Head of caudate nucleus (tissue), 42 donors: ENCODE data around the gene PCNA.

Experiments used
- DNase-seq, 42 donors: peaks; one replicate each; pipeline versions ENCODE4 v3.0.0 to v3.0.0-alpha.2; 2020 to 2021; ENCODE audit warnings: mixed read lengths in 7 of 42
- intact Hi-C: fragments of 100-400 bp; cut with DNase I; formaldehyde crosslinking; loops from one replicate; pipeline ENCODE4 v1.15.0; 2022

Gene PCNA

DNA sequence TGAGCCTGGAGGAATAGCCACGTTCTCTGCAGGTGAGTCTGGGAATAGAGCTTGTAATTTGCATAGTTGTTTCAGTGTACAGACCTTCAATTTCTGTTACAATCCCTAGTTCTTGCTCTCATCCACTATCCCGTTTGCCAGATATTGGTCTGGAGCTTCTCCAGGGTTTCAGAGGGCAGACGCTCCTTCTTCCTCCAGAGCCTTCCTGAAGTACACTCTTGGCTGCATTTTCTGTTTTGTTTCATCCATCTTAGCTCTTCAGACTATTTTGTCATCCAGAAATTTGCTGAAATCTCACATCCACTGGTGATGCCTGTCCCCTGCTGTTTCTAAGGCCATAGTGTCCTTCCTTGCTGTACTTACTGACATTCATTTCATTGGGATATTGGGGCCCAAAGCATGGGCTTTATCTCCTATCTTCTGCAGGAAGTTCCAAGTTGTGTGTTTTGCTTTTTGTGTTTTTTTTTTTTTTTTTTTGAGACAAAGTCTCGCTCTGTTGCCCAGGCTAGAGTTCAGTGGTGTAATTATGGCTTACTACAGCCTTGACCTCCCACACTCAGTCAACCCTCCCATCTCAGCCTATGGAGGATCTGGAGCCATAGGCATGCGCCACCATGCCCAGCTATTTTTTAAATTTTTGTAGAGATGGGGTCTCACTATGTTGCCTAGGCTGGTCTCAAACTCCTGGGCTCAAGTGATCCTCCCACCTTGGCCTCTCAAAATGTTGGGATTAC lies 25.8 kb upstream of the PCNA start:
- DNase-seq: no peak
- intact Hi-C loops: no loop called here

- DNase-seq: no peak
- intact Hi-C loops: no loop called here
Measured at GRCh38 chr20:5143851-5144250, 24.1 kb upstream of the PCNA start.

DNA sequence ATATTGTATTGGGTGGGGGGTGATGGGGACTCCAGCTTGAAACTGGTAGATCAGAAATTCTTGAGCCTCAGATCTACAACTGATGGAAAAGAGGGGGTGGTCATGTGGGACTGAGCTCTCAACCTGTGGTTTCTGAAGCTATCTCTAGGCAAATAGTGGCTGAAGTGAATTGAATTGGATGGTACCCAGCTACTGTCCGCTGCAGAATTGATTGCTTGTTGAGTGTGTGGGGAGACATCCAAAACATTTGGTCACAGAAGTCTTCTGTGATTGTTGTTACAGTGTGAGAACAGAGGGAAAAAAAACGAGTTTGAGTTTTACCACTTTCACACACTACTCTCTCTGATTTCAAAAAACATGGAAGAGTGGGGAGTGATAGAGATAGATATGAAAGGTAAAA lies 21.9 kb upstream of the PCNA start:
- peak in 29 of 42 donors; percentile 24 to 77 (median 46) for DNase-seq
- intact Hi-C loops: no loop called here

DNA sequence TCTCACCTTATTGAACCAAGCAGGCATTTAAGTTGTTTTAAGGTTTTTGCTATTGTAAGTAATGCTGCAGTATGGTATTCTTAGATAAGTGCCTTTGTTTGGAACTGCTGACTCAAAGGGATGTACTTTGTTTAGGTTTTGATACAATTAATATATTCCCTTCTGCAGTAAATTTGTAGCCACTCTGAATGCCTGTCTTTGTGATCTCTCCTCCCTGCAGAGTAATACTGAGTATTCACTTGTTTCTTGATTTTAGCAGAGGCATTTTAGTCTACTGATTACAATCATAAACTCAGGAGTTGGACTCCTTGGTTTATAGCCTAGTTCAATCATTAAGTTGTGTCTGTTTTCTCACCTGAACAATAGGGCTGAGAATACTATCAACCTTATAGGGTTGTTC lies 20.4 kb upstream of the PCNA start:
- no peak for DNase-seq
- intact Hi-C loops: no loop called here

- DNase-seq: no peak
- intact Hi-C loops: no loop called here
Measured at GRCh38 chr20:5136096-5136495, 16.3 kb upstream of the PCNA start.

DNA sequence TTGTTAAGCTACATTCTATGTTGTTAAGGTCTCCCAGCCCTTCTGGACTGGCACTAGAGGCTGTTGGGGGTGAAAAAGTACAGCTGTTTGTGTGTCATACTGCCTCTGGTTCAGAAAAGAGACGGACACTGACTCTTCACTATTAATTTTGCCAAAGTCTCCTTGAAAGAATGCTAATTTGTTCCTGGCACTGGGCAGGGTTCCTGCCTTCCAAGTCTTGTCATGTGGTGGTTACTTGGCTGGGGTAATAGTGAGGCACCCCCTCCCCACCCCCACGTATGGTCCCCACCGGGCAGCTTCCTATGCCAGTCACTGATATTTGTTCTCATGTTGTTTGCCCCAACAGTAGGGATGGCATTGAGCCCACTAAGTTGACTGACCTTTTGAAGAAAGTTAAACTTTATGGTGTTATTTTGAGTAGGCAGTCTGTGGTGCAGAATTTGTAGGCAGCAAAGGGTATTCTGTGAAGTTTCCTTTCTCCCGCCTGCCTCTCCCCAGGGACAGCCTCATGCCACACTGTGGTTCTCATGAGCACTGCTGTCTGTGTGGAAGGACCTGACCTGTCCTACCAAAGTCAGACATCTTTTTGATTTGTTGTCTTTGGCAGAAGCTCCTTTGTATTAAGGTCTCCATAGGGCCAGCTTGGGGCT lies 15.7 kb upstream of the PCNA start:
- intact Hi-C loops: no loop called here
- peak in 32 of 42 donors; percentile 10 to 84 (median 48) for DNase-seq

DNA sequence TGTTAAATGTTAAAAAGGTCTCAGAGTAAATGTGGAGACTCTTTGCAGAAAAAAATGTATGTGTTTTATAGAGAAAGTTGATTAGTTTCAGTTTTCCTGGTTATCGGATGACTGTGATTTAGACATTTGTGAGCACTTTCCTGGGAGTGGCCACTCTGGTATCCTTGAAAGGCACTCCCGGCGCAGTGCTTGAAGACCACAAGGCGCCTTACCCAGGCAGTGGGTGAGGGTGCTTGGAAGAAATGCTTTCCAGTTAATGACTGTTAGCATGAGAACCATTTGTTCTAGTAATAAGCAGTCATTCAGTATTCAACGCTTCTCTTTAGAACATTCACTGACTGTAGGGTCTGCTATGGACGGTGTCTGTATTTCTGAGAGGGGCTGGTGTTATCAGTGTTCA lies 14.2 kb upstream of the PCNA start:
- peak in 1 of 42 donors; percentile 39 for DNase-seq
- intact Hi-C loops: no loop called here

DNA sequence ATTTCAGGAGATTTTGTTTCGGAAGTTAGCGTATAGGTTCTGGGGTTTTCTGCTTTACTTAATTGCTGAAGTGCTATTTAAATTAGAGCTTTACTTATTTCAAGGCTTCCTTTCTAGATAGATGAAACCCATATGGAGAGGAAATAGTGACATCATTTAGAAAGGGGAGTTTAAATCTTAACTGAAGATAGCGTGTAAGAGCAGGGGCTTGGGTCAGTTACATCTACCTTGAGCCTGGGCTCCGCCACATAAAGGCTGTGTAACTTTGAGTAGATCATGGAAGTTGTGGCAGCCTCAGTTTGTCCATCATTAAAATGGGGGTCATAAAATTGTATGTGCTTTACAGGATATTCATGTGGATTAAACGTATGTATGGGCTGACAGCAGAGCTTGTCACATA lies 11.7 kb upstream of the PCNA start:
- intact Hi-C loops: no loop called here
- DNase-seq: no peak

GRCh38 chr20:5128886-5129285 lies 9.1 kb upstream of the PCNA start:
- intact Hi-C loops: no loop called here
- DNase-seq: peak in 1 of 42 donors; percentile 37

DNA sequence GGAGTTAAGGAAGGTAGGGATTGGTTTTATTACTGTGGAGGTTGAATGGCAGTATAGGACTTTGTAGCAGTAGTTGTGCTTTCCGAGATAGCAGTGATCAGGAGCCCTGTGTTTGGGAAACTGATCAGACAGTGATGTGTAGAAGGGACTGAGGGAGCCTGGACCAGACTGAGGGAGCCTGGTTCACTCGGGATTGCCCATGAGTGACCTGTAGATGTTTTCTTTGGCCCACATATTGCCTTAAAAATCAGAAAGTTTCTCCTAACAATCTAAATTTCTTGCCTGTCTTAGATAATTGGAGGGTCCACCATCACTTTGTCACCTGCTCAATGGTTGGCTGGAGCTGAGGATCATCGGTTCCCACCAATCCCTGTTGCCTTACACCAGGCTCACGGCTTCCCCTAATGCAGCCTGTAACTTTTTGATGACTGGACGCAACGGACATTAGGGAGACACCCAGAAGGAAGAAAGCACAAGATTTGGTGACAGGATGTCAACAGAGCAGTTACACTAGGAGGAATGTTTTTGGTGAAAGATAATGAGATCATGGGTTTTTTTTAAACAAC lies 8.2 kb upstream of the PCNA start:
- peak in 1 of 42 donors; percentile 42 for DNase-seq
- intact Hi-C loops: no loop called here

DNA sequence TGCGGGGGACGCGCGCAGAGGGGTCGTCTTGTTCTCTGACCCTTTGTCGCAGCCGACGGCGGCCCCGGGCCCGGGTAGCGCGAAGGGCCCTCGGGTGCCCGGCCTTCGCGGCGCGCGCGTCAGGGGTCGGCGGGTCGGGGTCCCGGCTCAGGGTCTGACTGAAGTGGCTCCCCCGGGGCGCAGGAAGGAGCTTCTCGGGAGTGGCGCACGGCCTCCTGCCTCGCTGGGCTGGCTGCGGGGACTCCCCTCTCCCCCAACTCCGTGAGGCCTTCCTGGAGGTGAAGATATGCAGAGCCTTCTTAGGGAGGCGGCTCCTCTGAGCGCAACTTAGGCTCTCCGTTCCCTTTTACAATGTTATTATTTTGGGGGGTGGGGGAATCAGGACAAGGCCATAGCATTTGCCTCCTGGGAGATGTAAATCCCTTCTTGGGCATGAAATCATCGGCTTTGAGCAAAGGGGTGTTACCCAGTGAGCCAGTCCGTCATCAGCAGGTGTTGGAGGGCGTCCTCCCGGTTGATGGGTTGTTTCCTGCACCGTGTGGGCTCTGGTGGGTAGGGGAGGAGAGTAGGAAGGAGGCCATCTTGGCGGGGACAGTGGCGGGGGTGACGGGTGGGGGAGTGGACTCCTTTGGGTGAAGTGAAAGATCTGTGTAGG lies 7.6 kb upstream of the PCNA start:
- intact Hi-C loops: no loop called here
- peak in 37 of 42 donors; percentile 16 to 76 (median 52) for DNase-seq

DNA sequence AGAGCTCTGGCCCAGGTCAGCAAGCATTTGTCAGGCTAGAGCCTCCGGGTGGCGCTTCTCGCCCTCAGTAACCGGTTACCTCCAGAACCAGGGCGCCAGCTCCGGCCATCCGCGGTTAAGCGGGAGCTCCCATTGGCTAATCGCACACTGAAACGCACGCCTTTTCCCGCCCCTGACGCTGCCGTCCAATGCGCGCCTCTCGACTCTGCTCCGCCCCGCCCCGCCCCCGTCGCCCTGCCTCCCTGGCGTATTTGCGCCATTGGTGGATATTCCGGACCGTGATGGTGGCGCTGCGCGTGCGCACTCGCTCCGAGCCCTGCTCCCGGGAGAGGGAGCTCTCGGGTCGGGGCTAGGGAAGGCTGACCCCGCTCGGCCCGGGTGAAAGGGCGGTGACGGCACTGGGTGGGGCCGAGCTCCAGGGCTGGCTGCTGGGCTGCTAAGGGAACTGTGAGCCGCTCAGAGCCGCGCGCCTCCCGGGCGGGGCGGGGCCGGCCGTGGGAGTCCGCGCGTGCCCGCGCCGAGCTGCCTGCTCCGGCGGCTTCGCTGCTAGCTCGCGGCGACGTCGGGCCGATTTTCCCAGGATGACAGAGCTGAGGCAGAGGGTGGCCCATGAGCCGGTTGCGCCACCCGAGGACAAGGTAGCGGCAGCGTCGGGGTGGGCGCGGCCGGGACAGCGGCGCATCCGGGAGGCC lies 6.9 kb upstream of the PCNA start, which contains the start of gene CDS2:
Gene CDS2, plus strand, starts transcription at position 497 of the 692 bp plus-strand sequence. Its CDS starts 85 bp downstream, at position 582.
- DNase-seq: peak; percentile 99 to 100 (median 100)
- intact Hi-C loops: loop anchor here (1.0 kb wide), 1 partner anchor 66 kb away; no protein-coding TSS in a partner anchor

- intact Hi-C loops: no loop called here
- DNase-seq: no peak
Measured at GRCh38 chr20:5122873-5123260, 3.1 kb upstream of the PCNA start.

- no peak for DNase-seq
- intact Hi-C loops: no loop called here
Measured at GRCh38 chr20:5120185-5120476, 373 bp upstream of the PCNA start.

DNA sequence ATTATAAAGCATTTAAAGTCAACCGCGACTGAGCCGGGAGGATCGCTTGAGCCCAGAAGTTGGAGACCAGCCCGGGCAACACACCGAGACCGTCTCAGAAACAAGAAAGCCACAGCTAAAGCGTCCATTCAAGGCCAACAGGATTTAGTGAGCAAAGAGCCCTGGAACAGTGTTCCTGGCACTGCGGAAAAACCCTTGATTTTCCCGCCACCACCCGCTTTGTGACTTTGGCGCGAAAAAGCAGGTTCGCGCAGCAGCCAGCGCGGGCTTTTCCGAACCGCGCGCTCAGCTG lies 669 bp downstream of the PCNA start:
- intact Hi-C loops: no loop called here
- DNase-seq: no peak

- DNase-seq: peak in 1 of 42 donors; percentile 20
- intact Hi-C loops: no loop called here
Measured at GRCh38 chr20:5118220-5119142, 1.3 kb downstream of the PCNA start.

- intact Hi-C loops: no loop called here
- no peak for DNase-seq
Measured at GRCh38 chr20:5116875-5117274, 2.9 kb downstream of the PCNA start.

GRCh38 chr20:5114403-5114802 lies 5.4 kb downstream of the PCNA start:
- intact Hi-C loops: no loop called here
- no peak for DNase-seq

GRCh38 chr20:5113615-5113986 lies 6.2 kb downstream of the PCNA start:
- intact Hi-C loops: no loop called here
- no peak for DNase-seq
